HepG2 (cell line): ENCODE results near the gene LAMA5. TPM values are rescaled to one million over a fixed set of nuclear protein-coding genes. Genes with fewer than 3 reads are reported as not detected.

Source experiments
- AGO2 ChIP-seq: fragments of 200-400 bp; formaldehyde crosslinking; optimal IDR thresholded peaks from 2 replicates; pipeline ENCODE3; 2017; ENCODE audit warnings: mild to moderate bottlenecking, low read depth, low read length, moderate library complexity
- CEBPG ChIP-seq: IDR thresholded peaks from 2 replicates; pipeline ENCODE4 v1.6.1; 2016
- CTCF ChIP-seq: sonication (generic); formaldehyde crosslinking; IDR thresholded peaks from 2 replicates; pipeline ENCODE4 v1.5.0; 2020; ENCODE audit warnings: mild to moderate bottlenecking, missing genetic modification reagents, moderate library complexity
- ERF ChIP-seq: IDR thresholded peaks from 2 replicates; pipeline ENCODE4 v1.6.1; 2018; ENCODE audit warnings: missing biosample characterization, missing genetic modification reagents
- FIP1L1 ChIP-seq: fragments of 200-400 bp; formaldehyde crosslinking; IDR thresholded peaks from 2 replicates; pipeline ENCODE4 v1.6.1; 2018; ENCODE audit warnings: low read depth, mild to moderate bottlenecking, low read length, moderate library complexity, borderline replicate concordance; ENCODE audit not compliant: insufficient read depth
- KDM3A ChIP-seq: IDR thresholded peaks from 2 replicates; pipeline ENCODE4 v1.6.1; 2018; ENCODE audit warnings: low read depth, missing compliant biosample characterization
- KLF16 ChIP-seq, 2 experiments: sonication (generic) in 1 of 2; formaldehyde crosslinking in 1 of 2; IDR thresholded peaks; 2 replicates each; pipeline versions ENCODE4 v1.6.1 to v1.8.0; 2016 to 2023; ENCODE audit warnings: missing genetic modification reagents in 2 of 2, missing compliant biosample characterization in 1 of 2
- MAFK ChIP-seq, 2 experiments: IDR thresholded peaks in 1 of 2; conservative IDR thresholded peaks in 1 of 2; 2 replicates each; pipeline ENCODE4 v1.6.1; 2011; ENCODE audit warnings: improper control_type of control experiment in 2 of 2, low read length in 2 of 2
- MED1 ChIP-seq: sonication (generic); formaldehyde crosslinking; IDR thresholded peaks from 2 replicates; pipeline ENCODE4 v1.4.0; 2020; ENCODE audit warnings: missing genetic modification reagents
- MYPOP ChIP-seq: sonication (generic); formaldehyde crosslinking; IDR thresholded peaks from 2 replicates; pipeline ENCODE4 v1.8.1; 2023; ENCODE audit warnings: mild to moderate bottlenecking, moderate library complexity, missing genetic modification reagents
- NKX3-1 ChIP-seq: sonication (generic); formaldehyde crosslinking; IDR thresholded peaks from 2 replicates; pipeline ENCODE4 v1.5.0; 2020; ENCODE audit warnings: missing genetic modification reagents
- NPAS2 ChIP-seq: sonication (generic); formaldehyde crosslinking; IDR thresholded peaks from 2 replicates; pipeline ENCODE4 v1.8.0; 2022; ENCODE audit warnings: mild to moderate bottlenecking, missing genetic modification reagents, borderline replicate concordance
- NR0B2 ChIP-seq: sonication (generic); formaldehyde crosslinking; IDR thresholded peaks from 2 replicates; pipeline ENCODE4 v1.4.0; 2020; ENCODE audit warnings: mild to moderate bottlenecking, missing genetic modification reagents
- PAWR ChIP-seq: sonication (generic); formaldehyde crosslinking; IDR thresholded peaks from 2 replicates; pipeline ENCODE4 v1.4.0; 2020; ENCODE audit warnings: missing genetic modification reagents, mild to moderate bottlenecking, borderline replicate concordance
- POLR2AphosphoS2 ChIP-seq: IDR thresholded peaks from 2 replicates; pipeline ENCODE4 v1.6.1; 2011; ENCODE audit warnings: low read depth, low read length, improper control_type of control experiment
- RFX5 ChIP-seq: IDR thresholded peaks from 2 replicates; pipeline ENCODE4 v1.6.1; 2011; ENCODE audit warnings: low read depth, low read length, improper control_type of control experiment
- SOX5 ChIP-seq: IDR thresholded peaks from 2 replicates; pipeline ENCODE4 v1.6.1; 2016; ENCODE audit warnings: borderline replicate concordance
- TBP ChIP-seq: sonication (generic); formaldehyde crosslinking; IDR thresholded peaks from 2 replicates; pipeline ENCODE4 v1.5.0; 2020; ENCODE audit warnings: missing genetic modification reagents
- ZBTB26 ChIP-seq: IDR thresholded peaks from 2 replicates; pipeline ENCODE4 v1.6.1; 2016; ENCODE audit warnings: missing compliant biosample characterization, missing genetic modification reagents, borderline replicate concordance
- ZFP62 ChIP-seq: sonication (generic); formaldehyde crosslinking; IDR thresholded peaks from 2 replicates; pipeline ENCODE4 v1.4.0; 2020; ENCODE audit warnings: missing genetic modification reagents
- ZFY ChIP-seq: sonication (generic); formaldehyde crosslinking; IDR thresholded peaks from 2 replicates; pipeline ENCODE4 v1.4.0; 2020; ENCODE audit warnings: missing genetic modification reagents
- ZNF333 ChIP-seq: sonication (generic); formaldehyde crosslinking; IDR thresholded peaks from 2 replicates; pipeline ENCODE4 v1.4.0; 2020; ENCODE audit warnings: mild to moderate bottlenecking, missing genetic modification reagents, borderline replicate concordance
- ZNF33B ChIP-seq: sonication (generic); formaldehyde crosslinking; IDR thresholded peaks from 2 replicates; pipeline ENCODE4 v1.5.1; 2020; ENCODE audit warnings: mild to moderate bottlenecking, missing genetic modification reagents
- ZNF580 ChIP-seq: IDR thresholded peaks from 2 replicates; pipeline ENCODE4 v1.6.1; 2016; ENCODE audit warnings: low read depth, borderline replicate concordance
- ZSCAN12 ChIP-seq: sonication (generic); formaldehyde crosslinking; IDR thresholded peaks from 2 replicates; pipeline ENCODE4 v1.9.0; 2021; ENCODE audit warnings: mild to moderate bottlenecking, missing genetic modification reagents
- polyA plus RNA-seq, 8 experiments: library from polyadenylated mRNA; depleted of rRNA in 3 of 8; stranded (reverse) in 7 of 8; unstranded in 1 of 8; fragments of >200 nt; fragmentation: Illumina TruSeq in 4 of 8; extraction: Trizol in 4 of 8; gene quantifications; 2 replicates each; pipeline versions ENCODE4 v1.2.1 to v1.2.3, GENCODE V29; 2011 to 2016; ENCODE audit warnings: low read depth in 4 of 8, missing spikeins in 1 of 8, mixed read lengths in 1 of 8; ENCODE audit not compliant: insufficient read depth in 1 of 8
- total RNA-seq, 5 experiments: library from RNA; depleted of rRNA; stranded (reverse); fragments of >200 nt; fragmentation: Illumina TruSeq; extraction: Trizol; gene quantifications; 2 replicates each; pipeline ENCODE4 v1.2.3, GENCODE V29; 2016; ENCODE audit warnings: low read depth in 1 of 5

The LAMA5 gene
- total and polyA plus RNA-seq, 2 of the 13 experiments (the other 11 are each of a cell fraction or from before 2014, with no cell fraction given) = 21.0 to 44.7 TPM

- TF ChIP-seq NKX3-1 (CRISPR knock-in tag) (no peak), PAWR (no peak), CTCF (peak; percentile 76), TBP (CRISPR knock-in tag) (no peak), FIP1L1 (no peak), ZSCAN12 (CRISPR knock-in tag) (no peak), ZNF333 (no peak), NR0B2 (no peak), ZNF580 (CRISPR knock-in tag) (no peak), MED1 (CRISPR knock-in tag) (no peak), KDM3A (CRISPR knock-in tag) (0 out of 2 replicates have a peak, but pooled peaks have one; percentile 19), ZFY (CRISPR knock-in tag) (peak; percentile 43; the same call in 1 of the 2 replicates), NPAS2 (CRISPR knock-in tag) (no peak), SOX5 (CRISPR knock-in tag) (no peak), AGO2 (peak; percentile 69), ERF (CRISPR knock-in tag) (no peak), ZNF33B (no peak), CEBPG (CRISPR knock-in tag) (no peak), MYPOP (CRISPR knock-in tag) (no peak), POLR2AphosphoS2 (no peak), KLF16 (CRISPR knock-in tag; IDR thresholded peaks at IDR 0.05) (no peak), MAFK (conservative IDR thresholded peaks at IDR 0.05 in 1 of 2, IDR thresholded peaks at IDR 0.05 in 1 of 2; ENCODE audit: low read length in 2 of 2) (no peak), RFX5 (no peak), ZBTB26 (CRISPR knock-in tag) (0 out of 2 replicates have a peak, but pooled peaks have one; percentile 47), ZFP62 (CRISPR knock-in tag) (no peak)
These were observed 69.5 kb downstream of the LAMA5 start (continued) for GRCh38 chr20:62297449-62298227.
